ENCODE results near the gene MYO1D. TPM values are rescaled to one million over a fixed set of nuclear protein-coding genes. Genes with fewer than 3 reads are reported as not detected.

The MYO1D gene
- polyA plus RNA-seq, 1 donor = 66.8 TPM

DNA sequence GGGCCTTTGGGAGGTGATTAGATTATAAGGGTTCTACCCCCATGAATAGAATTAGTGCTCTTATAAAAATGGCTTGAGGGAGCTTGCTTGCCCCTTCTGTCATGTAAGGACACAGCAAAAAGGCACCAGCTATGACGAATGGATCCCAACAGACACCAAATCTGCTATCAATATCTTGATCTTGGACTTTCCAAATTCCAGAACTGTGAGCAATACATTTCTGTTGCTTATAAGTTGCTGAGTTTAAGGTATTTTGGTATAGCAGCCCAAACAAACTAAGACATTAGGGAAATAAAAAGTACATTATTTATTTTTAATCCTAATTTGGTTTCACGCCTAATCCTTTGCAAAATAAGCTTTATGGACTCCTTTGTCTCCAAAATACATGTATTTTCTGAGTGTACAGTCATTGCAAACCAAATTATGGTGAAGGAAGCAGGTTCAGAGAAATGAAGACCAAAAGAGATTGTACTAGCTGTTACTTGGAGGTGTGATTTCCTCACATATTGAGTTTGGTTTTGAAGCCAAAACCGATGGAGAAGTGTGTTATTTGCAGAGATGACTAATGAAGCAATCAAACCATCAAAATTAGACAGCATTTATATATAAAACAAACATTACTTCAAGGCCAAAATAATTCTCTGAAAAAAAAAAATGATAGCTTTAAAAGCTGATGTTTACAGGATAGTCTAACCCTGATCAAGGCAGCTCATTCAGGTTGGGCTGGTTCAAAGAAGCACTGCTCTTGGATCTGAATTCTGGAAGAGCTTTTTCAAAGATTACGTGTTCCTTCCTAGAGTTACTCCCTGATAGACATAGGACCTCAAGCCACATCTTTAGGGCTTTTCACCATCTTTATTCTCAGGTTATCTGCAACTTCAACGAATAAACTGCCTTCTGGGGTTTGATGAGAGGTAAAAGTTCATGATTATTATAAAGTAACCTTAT is 71.6 kb downstream of the MYO1D start:
- no peak overlapping the region for H3K27ac ChIP-seq (ENCODE audit: low read length)
- DNase-seq = no peak
- H3K36me3 ChIP-seq (ENCODE audit: control insufficient read depth, insufficient read depth, low read length) = no peaks in the 10 kb centered on the region
- H3K9me3 ChIP-seq (ENCODE audit: control insufficient read depth, low read depth, low read length) = no peaks in the 10 kb centered on the region
- no peak overlapping the region for H3K4me3 ChIP-seq (ENCODE audit: low read length)
- no peaks in the 10 kb centered on the region for H3K4me1 ChIP-seq (ENCODE audit: control insufficient read depth, insufficient read depth, low read length)
- H3K27me3 ChIP-seq (ENCODE audit: control insufficient read depth, insufficient read depth, low read length) = no peaks in the 10 kb centered on the region
- 33% methylated on average over 1 of the region's 5 CpGs for WGBS (ENCODE audit: insufficient coverage, low lambda C conversion rate)

DNA sequence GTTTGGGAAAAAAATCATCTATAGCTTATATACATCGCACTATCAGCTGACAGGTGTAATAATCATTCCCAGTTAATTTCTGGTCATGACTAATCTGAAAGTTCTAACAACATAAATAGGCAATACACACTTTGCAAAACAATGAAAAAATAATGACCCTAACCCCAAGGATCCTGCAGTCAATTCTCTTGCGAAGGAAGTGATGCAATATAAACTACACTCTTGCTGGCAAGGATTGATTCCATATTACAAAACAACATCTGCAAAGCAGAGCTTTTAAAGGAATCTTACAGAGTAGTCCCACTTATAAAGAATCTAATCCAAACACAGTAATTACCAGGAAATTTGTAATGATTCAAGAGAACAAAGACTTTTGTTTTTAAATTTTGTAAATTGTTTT is 73.4 kb downstream of the MYO1D start:
- H3K9me3 ChIP-seq (ENCODE audit: control insufficient read depth, low read depth, low read length) = no peaks in the 10 kb centered on the region
- no peak overlapping the region for H3K27ac ChIP-seq (ENCODE audit: low read length)
- H3K36me3 ChIP-seq (ENCODE audit: control insufficient read depth, insufficient read depth, low read length) = no peaks in the 10 kb centered on the region
- H3K4me1 ChIP-seq (ENCODE audit: control insufficient read depth, insufficient read depth, low read length) = no peaks in the 10 kb centered on the region
- DNase-seq = no peak
- no peak overlapping the region for H3K4me3 ChIP-seq (ENCODE audit: low read length)
- no peaks in the 10 kb centered on the region for H3K27me3 ChIP-seq (ENCODE audit: control insufficient read depth, insufficient read depth, low read length)
- WGBS (ENCODE audit: insufficient coverage, low lambda C conversion rate) = 50% methylated on average over 1 of the region's 2 CpGs

DNA sequence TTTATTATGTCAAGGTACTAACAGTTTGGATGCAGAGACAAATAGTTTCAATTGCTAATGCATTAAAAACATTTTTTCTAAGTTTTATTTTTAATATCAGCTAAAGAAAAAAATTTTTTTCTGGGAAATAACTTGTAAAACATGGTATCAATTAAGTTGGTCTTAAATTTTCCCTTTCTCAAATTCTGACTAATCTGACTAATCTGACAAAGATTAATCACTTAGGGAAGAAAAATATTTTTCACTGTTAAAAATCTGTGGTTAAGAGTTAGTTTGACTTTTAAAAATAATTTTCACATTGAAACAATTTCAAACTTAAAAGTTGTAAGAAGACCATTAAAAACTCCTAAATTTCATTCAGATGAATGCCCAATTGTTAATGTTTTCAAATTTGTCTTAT is 74.6 kb downstream of the MYO1D start:
- Histone ChIP-seq H3K9me3 (ENCODE audit: control insufficient read depth, low read depth, low read length) (no peaks in the 10 kb centered on the region), H3K27ac (ENCODE audit: low read length) (no peak overlapping the region), H3K4me1 (ENCODE audit: control insufficient read depth, insufficient read depth, low read length) (no peaks in the 10 kb centered on the region), H3K4me3 (ENCODE audit: low read length) (no peak overlapping the region), H3K36me3 (ENCODE audit: control insufficient read depth, insufficient read depth, low read length) (no peaks in the 10 kb centered on the region), H3K27me3 (ENCODE audit: control insufficient read depth, insufficient read depth, low read length) (no peaks in the 10 kb centered on the region)
- no peak for DNase-seq

DNA sequence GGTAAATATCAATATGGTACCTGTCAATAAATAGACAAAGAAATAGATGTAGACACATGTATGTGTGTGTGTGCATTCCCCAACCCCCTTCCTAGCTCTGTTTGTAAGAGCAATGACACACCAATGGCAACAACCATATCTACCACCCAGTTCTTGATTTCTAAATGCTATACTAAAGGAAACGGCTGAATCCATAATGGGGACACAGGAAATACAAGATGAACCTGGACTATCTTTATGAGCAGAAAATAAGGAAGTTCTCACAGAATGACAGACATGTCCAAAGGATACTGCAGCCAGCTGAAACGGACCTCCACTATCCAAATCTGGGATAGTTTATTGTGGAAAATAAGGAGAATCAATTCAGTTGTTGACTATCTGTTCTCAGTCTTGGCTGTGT is 75.3 kb downstream of the MYO1D start:
- no peaks in the 10 kb centered on the region for H3K4me1 ChIP-seq (ENCODE audit: control insufficient read depth, insufficient read depth, low read length)
- WGBS (ENCODE audit: insufficient coverage, low lambda C conversion rate) = 100% methylated on average over 1 of the region's 2 CpGs
- no peak overlapping the region for H3K4me3 ChIP-seq (ENCODE audit: low read length)
- DNase-seq = no peak
- no peaks in the 10 kb centered on the region for H3K27me3 ChIP-seq (ENCODE audit: control insufficient read depth, insufficient read depth, low read length)
- no peak overlapping the region for H3K27ac ChIP-seq (ENCODE audit: low read length)
- H3K9me3 ChIP-seq (ENCODE audit: control insufficient read depth, low read depth, low read length) = no peaks in the 10 kb centered on the region
- H3K36me3 ChIP-seq (ENCODE audit: control insufficient read depth, insufficient read depth, low read length) = no peaks in the 10 kb centered on the region

DNA sequence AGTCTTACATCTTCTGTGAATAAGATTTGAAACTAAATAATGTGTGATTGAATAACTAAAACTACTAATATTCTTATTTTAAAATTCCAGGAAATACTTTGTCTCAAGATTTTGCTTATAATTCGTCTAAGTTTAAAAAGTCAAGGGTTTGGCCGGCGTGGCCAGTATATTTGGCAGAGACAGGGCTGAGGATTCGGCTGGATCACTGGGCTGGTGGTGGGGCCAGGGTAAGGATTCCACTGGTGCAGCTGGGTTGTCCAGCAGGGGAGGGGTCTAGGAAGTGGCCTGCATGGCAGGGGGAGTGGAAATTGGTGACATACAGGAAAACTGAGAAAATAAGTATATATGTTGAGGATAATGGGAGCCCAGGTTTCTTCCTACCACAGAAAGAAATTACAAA is 75.7 kb downstream of the MYO1D start:
- no CpG with 5 or more reads among the region's 4 CpGs for WGBS (ENCODE audit: insufficient coverage, low lambda C conversion rate)
- H3K36me3 ChIP-seq (ENCODE audit: control insufficient read depth, insufficient read depth, low read length) = no peaks in the 10 kb centered on the region
- no peaks in the 10 kb centered on the region for H3K4me1 ChIP-seq (ENCODE audit: control insufficient read depth, insufficient read depth, low read length)
- H3K4me3 ChIP-seq (ENCODE audit: low read length) = no peak overlapping the region
- no peak for DNase-seq
- no peaks in the 10 kb centered on the region for H3K9me3 ChIP-seq (ENCODE audit: control insufficient read depth, low read depth, low read length)
- H3K27me3 ChIP-seq (ENCODE audit: control insufficient read depth, insufficient read depth, low read length) = no peaks in the 10 kb centered on the region
- H3K27ac ChIP-seq (ENCODE audit: low read length) = no peak overlapping the region

DNA sequence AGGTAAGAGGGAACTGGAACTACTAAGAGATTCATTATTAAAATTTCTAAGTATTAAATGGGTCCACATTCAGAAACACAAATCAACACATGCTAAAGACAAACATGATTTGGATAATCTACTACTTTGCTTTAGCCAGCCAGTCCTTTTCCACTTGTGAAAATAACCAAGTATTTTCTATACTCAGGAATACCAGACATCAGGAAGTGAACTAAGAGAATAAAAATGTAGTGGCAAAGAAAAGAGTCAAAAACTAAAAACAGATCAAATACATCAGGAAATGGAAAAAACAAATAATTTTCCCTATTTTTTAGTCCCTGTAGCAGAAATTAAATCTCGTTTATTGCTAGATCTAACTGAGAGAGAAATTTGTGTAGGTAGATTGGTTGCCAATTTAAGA is 78.0 kb downstream of the MYO1D start:
- H3K36me3 ChIP-seq (ENCODE audit: control insufficient read depth, insufficient read depth, low read length) = no peaks in the 10 kb centered on the region
- H3K9me3 ChIP-seq (ENCODE audit: control insufficient read depth, low read depth, low read length) = no peaks in the 10 kb centered on the region
- 67% methylated on average over 1 of the region's 1 CpG for WGBS (ENCODE audit: insufficient coverage, low lambda C conversion rate)
- no peak overlapping the region for H3K27ac ChIP-seq (ENCODE audit: low read length)
- peaks cover 11% of the 10 kb centered on the region for H3K4me1 ChIP-seq (ENCODE audit: control insufficient read depth, insufficient read depth, low read length)
- DNase-seq = no peak
- H3K27me3 ChIP-seq (ENCODE audit: control insufficient read depth, insufficient read depth, low read length) = no peaks in the 10 kb centered on the region
- H3K4me3 ChIP-seq (ENCODE audit: low read length) = no peak overlapping the region

DNA sequence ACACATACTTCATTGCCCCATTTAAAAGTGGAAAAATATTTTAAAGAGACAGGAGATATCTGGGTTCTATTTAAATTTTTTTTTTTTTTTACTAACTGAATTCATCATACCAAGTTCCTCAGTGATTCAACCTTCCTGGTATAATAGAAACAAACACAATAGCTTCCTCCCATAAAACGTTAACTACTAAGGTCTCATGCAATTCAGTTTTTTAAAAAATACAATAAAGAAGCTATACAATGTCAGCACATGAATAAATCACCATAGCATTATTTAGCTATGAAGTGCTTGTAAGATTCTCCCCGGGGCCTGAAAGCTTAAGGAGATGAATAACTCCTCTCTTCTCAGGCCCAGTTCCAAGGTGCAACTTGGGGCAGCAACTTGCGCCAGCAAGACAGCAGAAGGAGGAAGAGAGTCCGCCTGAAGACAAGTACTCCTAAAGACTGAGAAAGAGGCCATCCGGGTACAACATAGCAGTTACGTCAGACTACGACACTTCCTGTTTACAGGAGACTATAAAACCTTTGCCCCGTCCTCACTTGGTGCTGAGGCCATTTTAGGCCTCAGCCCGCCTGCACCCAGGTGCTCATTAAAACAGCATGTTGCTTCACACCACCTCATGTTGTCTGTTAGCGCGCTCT is 81.5 kb downstream of the MYO1D start:
- H3K4me1 ChIP-seq (ENCODE audit: control insufficient read depth, insufficient read depth, low read length) = peaks cover 12% of the 10 kb centered on the region
- H3K27ac ChIP-seq (ENCODE audit: low read length) = peak overlapping the region; percentile 89
- no peaks in the 10 kb centered on the region for H3K9me3 ChIP-seq (ENCODE audit: control insufficient read depth, low read depth, low read length)
- H3K4me3 ChIP-seq (ENCODE audit: low read length) = no peak overlapping the region
- no CpG with 5 or more reads among the region's 11 CpGs for WGBS (ENCODE audit: insufficient coverage, low lambda C conversion rate)
- H3K27me3 ChIP-seq (ENCODE audit: control insufficient read depth, insufficient read depth, low read length) = no peaks in the 10 kb centered on the region
- no peaks in the 10 kb centered on the region for H3K36me3 ChIP-seq (ENCODE audit: control insufficient read depth, insufficient read depth, low read length)
- peak; percentile 44 to 76 for DNase-seq

DNA sequence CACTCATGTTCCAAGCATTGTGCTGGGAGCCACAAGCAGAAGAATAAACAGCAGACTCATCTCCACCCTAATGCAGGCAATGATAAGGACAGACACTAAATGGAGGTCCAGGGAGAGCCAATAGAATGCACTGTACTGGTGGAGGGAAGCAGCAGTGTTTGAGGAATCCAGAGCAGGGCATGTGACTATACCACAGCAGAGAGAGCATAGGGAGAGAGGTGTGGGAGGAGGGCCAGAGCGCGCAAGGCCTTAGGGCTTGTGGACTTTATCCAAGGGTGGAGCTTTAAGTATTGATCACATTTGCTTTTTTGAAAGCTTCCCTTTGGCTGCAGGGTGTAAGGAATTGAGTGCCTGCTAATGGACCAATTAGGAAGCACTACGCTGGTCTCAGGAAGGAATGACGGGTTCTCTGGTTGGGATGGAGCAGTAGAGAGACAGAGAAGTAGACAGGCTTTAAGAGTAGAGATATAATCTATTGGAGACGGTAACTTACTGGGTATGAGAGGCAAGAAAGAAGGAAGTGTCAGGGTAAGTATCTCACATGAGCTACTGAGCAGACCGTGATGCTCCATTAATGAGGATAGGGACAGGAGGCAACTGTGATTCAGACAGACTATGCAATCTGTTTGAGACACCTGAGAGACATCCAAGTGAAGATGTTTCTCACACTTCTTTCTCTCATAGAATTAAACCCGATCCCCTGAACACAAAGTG is 82.2 kb downstream of the MYO1D start:
- Histone ChIP-seq H3K27me3 (ENCODE audit: control insufficient read depth, insufficient read depth, low read length) (no peaks in the 10 kb centered on the region), H3K9me3 (ENCODE audit: control insufficient read depth, low read depth, low read length) (no peaks in the 10 kb centered on the region), H3K36me3 (ENCODE audit: control insufficient read depth, insufficient read depth, low read length) (no peaks in the 10 kb centered on the region), H3K4me3 (ENCODE audit: low read length) (peak overlapping the region; percentile 2), H3K27ac (ENCODE audit: low read length) (peak overlapping the region; percentile 89), H3K4me1 (ENCODE audit: control insufficient read depth, insufficient read depth, low read length) (peaks cover 12% of the 10 kb centered on the region)
- DNase-seq = peak; percentile 77 to 92
- 60% methylated on average over 2 of the region's 7 CpGs for WGBS (ENCODE audit: insufficient coverage, low lambda C conversion rate)

DNA sequence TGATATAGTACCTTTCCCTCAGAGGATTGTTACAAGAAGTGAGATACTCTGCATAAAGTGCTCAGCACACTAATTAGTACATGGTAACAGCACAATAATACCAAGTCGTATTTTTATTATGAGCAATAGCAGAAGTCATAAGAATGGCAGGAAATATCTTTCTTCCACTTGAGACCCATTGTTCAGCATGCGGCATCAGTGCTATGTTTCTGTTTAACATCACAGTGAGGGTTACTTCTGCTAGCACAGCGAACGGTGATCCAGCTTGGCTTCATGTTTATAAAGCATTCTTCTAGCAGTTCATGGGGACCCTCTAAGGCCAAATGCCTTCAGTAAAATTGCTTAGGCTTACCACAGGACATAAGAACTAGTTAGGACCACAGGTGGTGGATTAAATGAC is 83.1 kb downstream of the MYO1D start:
- Histone ChIP-seq H3K4me3 (ENCODE audit: low read length) (no peak overlapping the region), H3K9me3 (ENCODE audit: control insufficient read depth, low read depth, low read length) (no peaks in the 10 kb centered on the region), H3K36me3 (ENCODE audit: control insufficient read depth, insufficient read depth, low read length) (no peaks in the 10 kb centered on the region), H3K27ac (ENCODE audit: low read length) (peak overlapping the region; percentile 89), H3K27me3 (ENCODE audit: control insufficient read depth, insufficient read depth, low read length) (no peaks in the 10 kb centered on the region), H3K4me1 (ENCODE audit: control insufficient read depth, insufficient read depth, low read length) (peaks cover 12% of the 10 kb centered on the region)
- no CpG with 5 or more reads among the region's 4 CpGs for WGBS (ENCODE audit: insufficient coverage, low lambda C conversion rate)
- no peak for DNase-seq

DNA sequence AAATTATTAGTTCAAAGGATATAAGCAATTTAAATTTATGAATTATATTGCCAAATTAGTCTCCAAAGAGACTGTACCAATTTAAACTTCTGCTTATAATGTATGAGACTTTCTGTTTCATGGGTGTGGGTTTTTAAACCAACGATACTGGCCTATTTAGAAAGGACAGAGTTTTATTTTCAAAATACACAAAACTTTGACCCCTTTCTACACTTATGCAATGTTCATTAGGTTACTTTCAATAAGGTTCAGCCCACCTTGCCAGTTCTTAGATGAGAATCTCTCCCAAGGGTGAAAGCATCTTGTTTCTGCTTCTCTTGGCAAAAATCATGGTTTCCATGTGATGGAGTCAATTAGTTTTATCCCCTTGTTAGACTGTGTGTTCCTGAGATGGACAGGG is 84.7 kb downstream of the MYO1D start:
- DNase-seq = peak; percentile 14 to 57
- Histone ChIP-seq H3K4me3 (ENCODE audit: low read length) (no peak overlapping the region), H3K36me3 (ENCODE audit: control insufficient read depth, insufficient read depth, low read length) (no peaks in the 10 kb centered on the region), H3K9me3 (ENCODE audit: control insufficient read depth, low read depth, low read length) (no peaks in the 10 kb centered on the region), H3K27ac (ENCODE audit: low read length) (no peak overlapping the region), H3K4me1 (ENCODE audit: control insufficient read depth, insufficient read depth, low read length) (peaks cover 12% of the 10 kb centered on the region), H3K27me3 (ENCODE audit: control insufficient read depth, insufficient read depth, low read length) (no peaks in the 10 kb centered on the region)
- WGBS (ENCODE audit: insufficient coverage, low lambda C conversion rate) = no CpG with 5 or more reads among the region's 1 CpG

Measured in large intestine (tissue), 3 donors.